IMR-90 (cell line): ENCODE data around the gene SNED1.

Experiments used
- BHLHE40 ChIP-seq: fragments of 150-350 bp; IDR thresholded peaks from 2 replicates; pipeline ENCODE4 v1.6.1; 2016; ENCODE audit warnings: mild to moderate bottlenecking, low read depth, low read length
- CHD1 ChIP-seq: IDR thresholded peaks from 2 replicates; pipeline ENCODE4 v1.6.1; 2012; ENCODE audit warnings: low read depth, low read length, improper control_type of control experiment
- CTCF ChIP-seq: conservative IDR thresholded peaks from 2 replicates; pipeline ENCODE4 v1.5.1; 2012; ENCODE audit warnings: mild to moderate bottlenecking, low read depth, low read length, improper control_type of control experiment
- POLR2A ChIP-seq: IDR thresholded peaks from 2 replicates; pipeline ENCODE4 v1.6.1; 2012; ENCODE audit warnings: mild to moderate bottlenecking, low read depth, low read length
- RAD21 ChIP-seq: IDR thresholded peaks from 2 replicates; pipeline ENCODE4 v1.6.1; 2012; ENCODE audit warnings: low read length, improper control_type of control experiment
- RFX5 ChIP-seq: IDR thresholded peaks from 2 replicates; pipeline ENCODE4 v1.8.0; 2012; ENCODE audit warnings: low read depth, mild to moderate bottlenecking, low read length, moderate library complexity
- SMC3 ChIP-seq: fragments of 150-350 bp; IDR thresholded peaks from 2 replicates; pipeline ENCODE4 v1.6.1; 2016; ENCODE audit warnings: low read depth, mild to moderate bottlenecking, antibody characterized with exemption, low read length, moderate library complexity

GRCh38 chr2:241112592-241112991, 114.2 kb downstream of the SNED1 start:
- TF ChIP-seq SMC3 (no peak), CTCF (no peak), POLR2A (no peak), RAD21 (no peak), BHLHE40 (no peak), RFX5 (no peak), CHD1 (no peak)
